ENCODE data around the gene MED12L.
A peak's percentile ranks its signal among the peaks of the same experiment; 100 is the strongest.

The MED12L gene

DNA sequence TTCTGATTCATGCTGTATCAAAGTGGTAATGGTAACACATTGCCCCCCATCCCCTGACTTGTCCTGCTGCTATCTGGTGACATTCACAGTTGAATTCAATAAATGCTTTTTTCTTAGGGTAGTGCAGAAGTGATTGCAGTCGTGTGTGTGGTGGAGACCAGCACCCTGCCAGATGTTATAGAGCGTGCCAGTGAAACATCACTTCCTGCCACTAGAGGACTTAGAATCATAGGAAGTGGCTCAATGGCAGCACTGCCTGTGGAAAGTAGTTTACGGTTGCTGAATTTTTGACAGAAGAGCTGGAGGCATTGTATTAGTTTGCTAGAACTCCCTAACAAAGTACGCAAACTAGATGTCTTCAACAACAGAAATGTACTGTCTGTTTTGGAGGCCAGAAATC is 336.5 kb downstream of the MED12L start:
- in situ Hi-C loops (cut with MboI; ENCODE audit: low pct_unique_long_range_greater_than_20kb, low sequenced_read_pairs, unreplicated experiment), result no loop called here
- no peak for DNase-seq (ENCODE audit: low spot score)
- no peak for TF ChIP-seq CTCF (IDR thresholded peaks at IDR 0.05; ENCODE audit: extremely low read depth, insufficient read depth, missing control alignments)

GRCh38 chr3:151423091-151423490 is 337.6 kb downstream of the MED12L start:
- TF ChIP-seq CTCF (IDR thresholded peaks at IDR 0.05; ENCODE audit: extremely low read depth, insufficient read depth, missing control alignments), result no peak
- in situ Hi-C loops (cut with MboI; ENCODE audit: low pct_unique_long_range_greater_than_20kb, low sequenced_read_pairs, unreplicated experiment), result no loop called here
- no peak for DNase-seq (ENCODE audit: low spot score)

- DNase-seq (ENCODE audit: low spot score), result no peak
- in situ Hi-C loops (cut with MboI; ENCODE audit: low pct_unique_long_range_greater_than_20kb, low sequenced_read_pairs, unreplicated experiment), result loop anchor here (25.0 kb wide), 1 partner anchor 412 kb away; no protein-coding TSS in a partner anchor
- TF ChIP-seq CTCF (IDR thresholded peaks at IDR 0.05; ENCODE audit: extremely low read depth, insufficient read depth, missing control alignments), result peak; percentile 33
Observed at GRCh38 chr3:151425627-151426340, 340.3 kb downstream of the MED12L start.

GRCh38 chr3:151426341-151426657 is 340.8 kb downstream of the MED12L start:
- TF ChIP-seq CTCF (IDR thresholded peaks at IDR 0.05; ENCODE audit: extremely low read depth, insufficient read depth, missing control alignments), result no peak
- in situ Hi-C loops (cut with MboI; ENCODE audit: low pct_unique_long_range_greater_than_20kb, low sequenced_read_pairs, unreplicated experiment), result loop anchor here (25.0 kb wide), 1 partner anchor 411 kb away; no protein-coding TSS in a partner anchor
- DNase-seq (ENCODE audit: low spot score), result peak; percentile 42

GRCh38 chr3:151428386-151428785 is 342.9 kb downstream of the MED12L start:
- no peak for DNase-seq (ENCODE audit: low spot score)
- in situ Hi-C loops (cut with MboI; ENCODE audit: low pct_unique_long_range_greater_than_20kb, low sequenced_read_pairs, unreplicated experiment), result loop anchor here (25.0 kb wide), 1 partner anchor 409 kb away; no protein-coding TSS in a partner anchor
- TF ChIP-seq CTCF (IDR thresholded peaks at IDR 0.05; ENCODE audit: extremely low read depth, insufficient read depth, missing control alignments), result no peak

- no peak for TF ChIP-seq CTCF (IDR thresholded peaks at IDR 0.05; ENCODE audit: extremely low read depth, insufficient read depth, missing control alignments)
- peak; percentile 34 for DNase-seq (ENCODE audit: low spot score)
- in situ Hi-C loops (cut with MboI; ENCODE audit: low pct_unique_long_range_greater_than_20kb, low sequenced_read_pairs, unreplicated experiment), result loop anchor here (25.0 kb wide), 1 partner anchor 406 kb away; no protein-coding TSS in a partner anchor
Observed at GRCh38 chr3:151430821-151431484, 345.5 kb downstream of the MED12L start.

Data from GM13977 (cell line).